OCI-M2 (cell line): ENCODE data around the gene LDLRAD3.

Experiments
- DNase-seq: peaks from one replicate; lab custom pipeline; 2025; ENCODE audit not compliant: unreplicated experiment; lab: John Stamatoyannopoulos, UW

Gene LDLRAD3

GRCh38 chr11:36193290-36193619 is 249.4 kb downstream of the LDLRAD3 start:
- DNase-seq: no peak

GRCh38 chr11:36193721-36194120 is 249.9 kb downstream of the LDLRAD3 start:
- DNase-seq: no peak

- DNase-seq: no peak
Observed at GRCh38 chr11:36195496-36196354, 251.9 kb downstream of the LDLRAD3 start.

GRCh38 chr11:36196411-36196998 is 252.6 kb downstream of the LDLRAD3 start:
- DNase-seq: no peak

- DNase-seq: no peak
Observed at GRCh38 chr11:36201411-36201810, 257.5 kb downstream of the LDLRAD3 start.

GRCh38 chr11:36205536-36205935 is 261.7 kb downstream of the LDLRAD3 start:
- no peak for DNase-seq

- no peak for DNase-seq
Observed at GRCh38 chr11:36210529-36210928, 266.7 kb downstream of the LDLRAD3 start.

GRCh38 chr11:36211761-36212430 is 268.0 kb downstream of the LDLRAD3 start:
- DNase-seq: no peak

GRCh38 chr11:36212564-36213392 is 268.9 kb downstream of the LDLRAD3 start:
- no peak for DNase-seq

- DNase-seq: no peak
Observed at GRCh38 chr11:36213393-36213840, 269.6 kb downstream of the LDLRAD3 start.

- DNase-seq: no peak
Observed at GRCh38 chr11:36214480-36214879, 270.6 kb downstream of the LDLRAD3 start.

GRCh38 chr11:36214976-36215692 is 271.3 kb downstream of the LDLRAD3 start:
- no peak for DNase-seq

GRCh38 chr11:36215693-36216060 is 271.8 kb downstream of the LDLRAD3 start:
- DNase-seq: no peak

GRCh38 chr11:36216061-36216615 is 272.3 kb downstream of the LDLRAD3 start:
- no peak for DNase-seq

- DNase-seq: no peak
Observed at GRCh38 chr11:36218283-36218921, 274.5 kb downstream of the LDLRAD3 start.

GRCh38 chr11:36219996-36220395 is 276.1 kb downstream of the LDLRAD3 start:
- DNase-seq: no peak

GRCh38 chr11:36222831-36223635 is 279.2 kb downstream of the LDLRAD3 start:
- DNase-seq: no peak

GRCh38 chr11:36224209-36224882 is 280.5 kb downstream of the LDLRAD3 start:
- DNase-seq: no peak
